OCI-LY7 (cell line): ENCODE results near the gene FRMPD2. TPM values are rescaled to one million over a fixed set of nuclear protein-coding genes. Genes with fewer than 3 reads are reported as not detected.

Experiments
- BruUV-seq: library from RNA; stranded (reverse); fragments of 400-500 nt; replicated peaks from 2 replicates; lab custom pipeline; 2021; lab: Mats Ljungman, UMichigan
- CTCF ChIA-PET: fragments of 300-600 bp; sonication (Branson Sonifier 250); formaldehyde crosslinking; loops from one replicate; lab custom pipeline; 2022; ENCODE audit warnings: antibody characterized with exemption; ENCODE audit not compliant: unreplicated experiment; lab: Charles Lee
- POLR2A ChIA-PET: fragments of 300-600 bp; sonication (Branson Sonifier 250); formaldehyde crosslinking; loops from one replicate; lab custom pipeline; 2022; ENCODE audit warnings: antibody characterized with exemption; lab: Charles Lee
- DNase-seq: peaks from one replicate; pipeline ENCODE4 v3.0.0-alpha.2; 2015; ENCODE audit warnings: low spot score
- H2AFZ ChIP-seq: fragments of 200-600 bp; sonication (generic), shearing (Covaris generic); 2 replicates; pipeline ENCODE4 v1.6.1; 2014; ENCODE audit warnings: mild to moderate bottlenecking, antibody characterized with exemption, low read length, moderate library complexity
- H3K27ac ChIP-seq: fragments of 200-600 bp; sonication (generic); 2 replicates; pipeline ENCODE4 v1.5.1; 2014; ENCODE audit warnings: mixed run types, low read depth, mild to moderate bottlenecking, moderate library complexity, low read length, inconsistent platforms; ENCODE audit not compliant: poor library complexity, severe bottlenecking
- H3K36me3 ChIP-seq: fragments of 200-600 bp; sonication (generic); 2 replicates; pipeline ENCODE4 v1.6.1; 2014; ENCODE audit warnings: mild to moderate bottlenecking, antibody characterized with exemption, low read length, moderate library complexity, mixed read lengths; ENCODE audit not compliant: insufficient read depth
- H3K4me1 ChIP-seq: fragments of 200-600 bp; sonication (generic); 2 replicates; pipeline ENCODE4 v1.5.1; 2014; ENCODE audit warnings: mild to moderate bottlenecking, low read length; ENCODE audit not compliant: insufficient read depth, poor library complexity, severe bottlenecking
- H3K4me2 ChIP-seq: fragments of 200-600 bp; sonication (generic); 2 replicates; pipeline ENCODE4 v1.6.1; 2014; ENCODE audit warnings: mild to moderate bottlenecking, low read length
- H3K4me3 ChIP-seq: fragments of 200-600 bp; sonication (generic); 2 replicates; pipeline ENCODE4 v1.5.1; 2014; ENCODE audit warnings: mild to moderate bottlenecking, low read depth, low read length; ENCODE audit not compliant: poor library complexity, severe bottlenecking
- H3K79me2 ChIP-seq: fragments of 200-600 bp; sonication (generic); 2 replicates; pipeline ENCODE4 v1.6.1; 2016; ENCODE audit warnings: low read depth, mild to moderate bottlenecking, low read length, moderate library complexity, mixed read lengths; ENCODE audit not compliant: insufficient read depth
- H3K9me2 ChIP-seq: fragments of 200-600 bp; sonication (generic); 2 replicates; pipeline ENCODE4 v1.6.1; 2016; ENCODE audit warnings: mild to moderate bottlenecking, low read length, mixed read lengths; ENCODE audit not compliant: insufficient read depth
- H3K9me3 ChIP-seq: fragments of 200-600 bp; sonication (generic); 2 replicates; pipeline ENCODE4 v1.6.1; 2014; ENCODE audit warnings: mild to moderate bottlenecking, mixed run types, low read length, mixed read lengths
- H4K20me1 ChIP-seq: fragments of 200-600 bp; sonication (generic); 2 replicates; pipeline ENCODE4 v1.6.1; 2014; ENCODE audit warnings: mild to moderate bottlenecking, antibody characterized with exemption, low read length, moderate library complexity, mixed read lengths; ENCODE audit not compliant: insufficient read depth
- EZH2phosphoT487 ChIP-seq: fragments of 200-600 bp; sonication (generic); IDR thresholded peaks from 2 replicates; pipeline ENCODE4 v1.6.1; 2018; ENCODE audit warnings: low read depth, borderline replicate concordance, mild to moderate bottlenecking, mixed run types, antibody characterized with exemption, low read length, moderate library complexity, mixed read lengths
- intact Hi-C: fragments of 100-400 bp; cut with micrococcal nuclease; formaldehyde crosslinking; loops from one replicate; pipeline ENCODE4 v1.10.0; 2022; ENCODE audit not compliant: unreplicated experiment
- total RNA-seq, 2 experiments: library from RNA; depleted of rRNA in 1 of 2; stranded (reverse); fragments of >200 nt in 1 of 2; shearing (Covaris generic) in 1 of 2; gene quantifications; 2 replicates each; pipeline ENCODE4 v1.2.3, GENCODE V29; 2014 to 2022
- TF ChIP-seq, protein P1 (sequence below): fragments of 200-600 bp; sonication (generic); conservative IDR thresholded peaks from 2 replicates; pipeline ENCODE4 v1.5.1; 2014; ENCODE audit warnings: mild to moderate bottlenecking, antibody characterized with exemption, low read length, moderate library complexity, mixed read lengths

FRMPD2 gene
- total RNA-seq, 2 experiments from 2014 or later, result not detected

- H3K4me2 ChIP-seq, result peak overlapping the region; percentile 88
- peaks cover 7% of the 10 kb centered on the region for H4K20me1 ChIP-seq
- H3K4me1 ChIP-seq, result peaks cover 21% of the 10 kb centered on the region
- no peak for TF ChIP-seq EZH2phosphoT487
- TF ChIP-seq, protein P1, sequence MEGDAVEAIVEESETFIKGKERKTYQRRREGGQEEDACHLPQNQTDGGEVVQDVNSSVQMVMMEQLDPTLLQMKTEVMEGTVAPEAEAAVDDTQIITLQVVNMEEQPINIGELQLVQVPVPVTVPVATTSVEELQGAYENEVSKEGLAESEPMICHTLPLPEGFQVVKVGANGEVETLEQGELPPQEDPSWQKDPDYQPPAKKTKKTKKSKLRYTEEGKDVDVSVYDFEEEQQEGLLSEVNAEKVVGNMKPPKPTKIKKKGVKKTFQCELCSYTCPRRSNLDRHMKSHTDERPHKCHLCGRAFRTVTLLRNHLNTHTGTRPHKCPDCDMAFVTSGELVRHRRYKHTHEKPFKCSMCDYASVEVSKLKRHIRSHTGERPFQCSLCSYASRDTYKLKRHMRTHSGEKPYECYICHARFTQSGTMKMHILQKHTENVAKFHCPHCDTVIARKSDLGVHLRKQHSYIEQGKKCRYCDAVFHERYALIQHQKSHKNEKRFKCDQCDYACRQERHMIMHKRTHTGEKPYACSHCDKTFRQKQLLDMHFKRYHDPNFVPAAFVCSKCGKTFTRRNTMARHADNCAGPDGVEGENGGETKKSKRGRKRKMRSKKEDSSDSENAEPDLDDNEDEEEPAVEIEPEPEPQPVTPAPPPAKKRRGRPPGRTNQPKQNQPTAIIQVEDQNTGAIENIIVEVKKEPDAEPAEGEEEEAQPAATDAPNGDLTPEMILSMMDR, result no peak
- POLR2A ChIA-PET, result interaction anchor here (1.5 kb wide), 1 partner anchor 10 kb away, joined by 6 read pairs; no protein-coding TSS in a partner anchor
- H3K79me2 ChIP-seq, result peaks cover 31% of the 10 kb centered on the region
- no peaks in the 10 kb centered on the region for H3K9me2 ChIP-seq
- DNase-seq, result no peak
- peak overlapping the region; percentile 81 for H3K4me3 ChIP-seq
- BruUV-seq, result no TSS peak
- H3K36me3 ChIP-seq, result no peaks in the 10 kb centered on the region
- CTCF ChIA-PET, result no interaction called here
- H2AFZ ChIP-seq, result peak overlapping the region; percentile 28
- no peaks in the 10 kb centered on the region for H3K9me3 ChIP-seq
- H3K27ac ChIP-seq, result peak overlapping the region; percentile 25
- intact Hi-C loops, result no loop called here
Measured at GRCh38 chr10:48306870-48307710, 32.6 kb upstream of the FRMPD2 start.

DNA sequence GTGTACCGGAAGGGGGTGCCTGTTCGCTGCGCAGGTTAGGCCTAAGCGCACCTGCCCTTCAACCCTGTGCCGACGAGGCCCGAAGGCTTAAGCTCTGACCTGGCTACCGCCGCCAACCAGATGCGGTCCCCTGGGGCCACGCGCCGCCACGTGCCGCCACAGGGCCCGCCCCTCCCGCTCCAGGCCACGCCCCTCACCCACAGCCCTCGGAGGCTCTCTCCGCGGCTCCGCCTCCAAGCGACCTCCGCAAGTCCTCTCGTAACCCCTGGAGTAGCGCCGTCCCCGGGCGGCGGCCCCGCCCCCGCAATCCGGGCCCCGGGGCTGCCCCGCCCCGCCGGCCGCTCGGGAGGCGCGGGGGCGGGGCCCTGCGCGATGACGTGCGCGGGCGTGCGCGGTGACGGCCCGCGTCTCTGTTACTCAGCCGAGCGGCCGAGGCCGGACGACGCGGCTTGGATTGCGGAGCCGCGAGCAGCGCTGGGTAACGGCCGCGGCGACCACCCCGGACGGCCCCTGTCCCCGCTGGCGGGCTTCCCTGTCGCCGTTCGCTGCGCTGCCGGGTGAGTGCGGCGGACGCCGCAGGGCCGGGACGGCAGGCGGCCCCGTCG lies 31.9 kb upstream of the FRMPD2 start, which contains the start of gene MAPK8:
MAPK8 (plus strand) TSS at position 413 of the 605 bp plus-strand sequence. CDS start 94,984 bp downstream, outside the sequence.
- no TSS peak for BruUV-seq
- peaks cover 31% of the 10 kb centered on the region for H3K79me2 ChIP-seq
- peaks cover 7% of the 10 kb centered on the region for H4K20me1 ChIP-seq
- intact Hi-C loops, result no loop called here
- no peaks in the 10 kb centered on the region for H3K36me3 ChIP-seq
- H3K4me3 ChIP-seq, result peak within 1 kb of the TSS; percentile 81
- POLR2A ChIA-PET, result no interaction called here
- peak within 1 kb of the TSS; percentile 88 for H3K4me2 ChIP-seq
- DNase-seq, result peak; percentile 94
- no peaks in the 10 kb centered on the region for H3K9me2 ChIP-seq
- H3K4me1 ChIP-seq, result peaks cover 21% of the 10 kb centered on the region
- CTCF ChIA-PET, result no interaction called here
- TF ChIP-seq, protein P1, result no peak
- no peak for TF ChIP-seq EZH2phosphoT487
- H3K27ac ChIP-seq, result peak within 1 kb of the TSS; percentile 25
- peak within 1 kb of the TSS; percentile 96 for H2AFZ ChIP-seq
- no peaks in the 10 kb centered on the region for H3K9me3 ChIP-seq

DNA sequence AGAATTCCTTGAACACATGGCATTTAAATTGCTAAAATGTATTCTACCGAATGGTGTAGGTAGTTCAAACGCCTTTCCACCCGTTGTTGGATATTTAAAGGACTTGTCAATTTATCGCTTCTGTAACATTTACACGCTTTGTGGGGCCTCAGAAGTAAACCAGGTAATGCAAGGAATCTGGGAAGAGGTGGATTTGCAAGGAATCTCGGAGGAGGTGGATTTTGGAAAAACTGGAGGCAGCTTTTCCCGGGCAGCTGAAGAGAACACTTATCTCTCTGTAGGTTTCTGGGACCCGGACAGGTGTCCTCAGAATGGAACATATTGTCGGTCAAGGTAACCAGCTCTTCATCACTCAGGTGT lies 31.4 kb upstream of the FRMPD2 start:
- no TSS peak for BruUV-seq
- Histone ChIP-seq H3K9me3 (no peaks in the 10 kb centered on the region), H3K79me2 (peaks cover 30% of the 10 kb centered on the region), H3K4me2 (peak overlapping the region; percentile 68), H3K27ac (no peak overlapping the region), H2AFZ (peak overlapping the region; percentile 96), H3K36me3 (no peaks in the 10 kb centered on the region), H3K9me2 (no peaks in the 10 kb centered on the region), H3K4me3 (peak overlapping the region; percentile 81), H3K4me1 (peaks cover 21% of the 10 kb centered on the region), H4K20me1 (peaks cover 7% of the 10 kb centered on the region)
- POLR2A ChIA-PET, result no interaction called here
- intact Hi-C loops, result no loop called here
- DNase-seq, result no peak
- no peak for TF ChIP-seq EZH2phosphoT487
- TF ChIP-seq, protein P1, result no peak
- CTCF ChIA-PET, result no interaction called here
